HG03139 (cell line): Measurements from ENCODE around the gene ANAPC5.

Source experiments
- ATAC-seq: cut with Tn5 transposase; IDR thresholded peaks from one replicate; pipeline ENCODE4 v1.9.1; 2021; ENCODE audit not compliant: unreplicated experiment

Gene ANAPC5

DNA sequence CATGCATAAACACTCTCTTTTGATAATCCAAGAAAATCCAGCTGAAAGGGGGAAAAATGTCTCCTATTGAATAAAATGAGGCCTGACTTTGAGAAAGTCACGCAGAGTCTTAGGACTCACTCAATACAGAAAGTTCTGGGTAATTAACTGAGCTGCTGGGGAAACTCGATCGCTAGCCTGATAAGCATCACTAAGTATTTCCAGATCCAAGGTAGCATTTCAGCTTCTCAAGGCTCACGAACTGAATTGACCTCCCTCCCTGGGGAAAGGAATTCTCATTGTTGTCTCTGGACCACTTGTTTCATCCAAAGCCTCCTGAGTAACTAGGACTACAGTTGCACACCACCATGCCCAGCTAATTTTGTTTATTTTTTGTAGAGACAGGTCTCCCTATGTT is 13.8 kb upstream of the ANAPC5 start:
- no peak for ATAC-seq

- ATAC-seq, result no peak
Observed at GRCh38 chr12:121365416-121366062, 13.3 kb upstream of the ANAPC5 start.

GRCh38 chr12:121364683-121365121 is 12.5 kb upstream of the ANAPC5 start:
- no peak for ATAC-seq

GRCh38 chr12:121358073-121358472 is 5.9 kb upstream of the ANAPC5 start:
- no peak for ATAC-seq

DNA sequence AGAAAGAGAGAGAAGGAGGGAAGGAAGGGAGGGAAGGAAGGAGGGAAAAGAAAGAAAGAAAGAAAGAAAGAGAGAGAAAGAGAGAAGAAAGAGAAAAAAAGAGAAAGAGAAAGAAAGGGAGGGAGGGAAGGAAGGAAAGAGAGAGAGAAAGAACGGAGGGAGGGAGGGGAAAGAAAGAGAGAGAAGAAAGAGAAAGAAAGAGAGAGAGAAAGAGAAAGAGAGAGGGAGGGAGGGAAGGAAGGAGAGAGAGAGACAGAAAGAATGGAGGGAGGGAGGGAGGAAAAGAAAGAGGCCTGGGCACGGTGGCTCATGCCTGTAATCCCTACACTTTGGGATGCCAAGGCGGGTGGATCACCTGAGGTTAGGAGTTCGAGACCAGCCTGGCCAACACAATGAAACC is 5.1 kb upstream of the ANAPC5 start:
- no peak for ATAC-seq

DNA sequence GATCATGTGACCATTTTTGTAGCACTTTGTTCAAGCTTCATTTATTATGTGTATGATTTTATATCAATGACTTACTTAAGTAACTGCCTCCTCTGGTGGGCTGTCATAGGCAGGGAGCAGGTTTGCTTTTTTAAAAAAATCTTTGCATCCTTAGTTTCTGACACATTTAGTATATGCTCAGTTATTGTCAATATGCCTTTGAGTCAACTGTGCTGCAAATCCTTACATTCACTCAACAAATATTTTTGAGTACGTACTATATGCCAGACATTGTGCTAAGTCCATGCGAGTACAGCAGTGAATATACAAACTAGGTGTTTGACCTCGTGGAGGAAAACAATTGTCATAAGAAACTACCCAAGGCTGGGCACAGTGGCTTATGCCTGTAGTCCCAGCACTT is 4.4 kb upstream of the ANAPC5 start:
- ATAC-seq, result no peak

GRCh38 chr12:121355818-121356217 is 3.6 kb upstream of the ANAPC5 start:
- ATAC-seq, result no peak

DNA sequence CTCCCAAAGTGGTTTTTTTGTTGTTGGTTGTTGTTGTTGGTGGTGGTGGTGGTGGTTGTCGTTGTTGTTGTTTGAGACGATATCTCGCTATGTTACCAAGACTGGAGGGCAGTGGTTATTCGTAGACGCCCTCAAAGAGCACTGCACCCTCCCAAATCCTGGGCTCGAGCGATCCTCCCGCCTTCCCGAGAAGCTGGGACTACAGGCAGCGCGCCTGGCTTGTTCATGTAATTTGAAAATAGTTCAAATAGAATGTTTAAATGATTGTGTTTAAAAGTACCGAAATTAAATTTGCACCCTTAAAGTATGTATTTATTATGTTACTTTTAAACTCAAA is 439 bp upstream of the ANAPC5 start:
- ATAC-seq, result no peak

DNA sequence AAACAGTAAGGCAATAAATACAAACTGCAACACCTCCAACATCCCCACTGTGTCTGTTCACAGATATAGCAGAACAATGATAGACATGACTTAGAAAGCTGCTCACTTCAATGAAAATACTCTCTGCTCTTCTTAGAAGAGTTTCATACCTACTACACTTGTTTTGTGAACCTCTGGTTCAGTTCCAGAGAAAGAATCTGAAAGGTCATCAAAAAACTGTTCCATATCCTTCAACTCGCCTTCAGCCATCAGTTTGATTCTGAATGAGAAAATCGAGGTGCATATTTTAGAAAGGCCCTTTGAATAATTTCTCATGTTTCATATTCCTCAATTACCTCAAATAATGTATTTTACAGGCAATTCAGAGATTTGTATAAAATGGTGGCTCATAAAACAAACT is 5.5 kb downstream of the ANAPC5 start:
- ATAC-seq, result no peak

- ATAC-seq, result no peak
Observed at GRCh38 chr12:121345151-121345815, 6.9 kb downstream of the ANAPC5 start.

- ATAC-seq, result no peak
Observed at GRCh38 chr12:121344506-121344905, 7.7 kb downstream of the ANAPC5 start.

DNA sequence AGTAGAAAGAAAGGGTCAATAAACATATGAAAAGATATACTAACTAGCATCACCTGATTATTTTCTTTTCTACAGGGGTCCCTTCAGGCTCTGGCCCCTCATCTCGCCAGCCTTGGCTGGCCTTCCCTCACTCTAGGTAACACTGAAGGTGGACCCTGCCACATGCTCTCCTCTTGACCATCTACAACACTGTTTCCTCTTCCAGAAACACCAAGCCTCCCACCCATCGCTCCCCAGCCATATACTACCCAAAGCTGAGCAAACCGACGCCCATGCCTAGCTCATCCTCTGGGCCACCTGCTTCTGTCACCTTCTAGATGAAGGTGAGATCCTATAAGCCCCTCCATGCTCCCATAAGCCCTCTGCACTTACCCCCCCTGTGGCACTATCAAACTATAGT is 14.8 kb downstream of the ANAPC5 start:
- no peak for ATAC-seq

DNA sequence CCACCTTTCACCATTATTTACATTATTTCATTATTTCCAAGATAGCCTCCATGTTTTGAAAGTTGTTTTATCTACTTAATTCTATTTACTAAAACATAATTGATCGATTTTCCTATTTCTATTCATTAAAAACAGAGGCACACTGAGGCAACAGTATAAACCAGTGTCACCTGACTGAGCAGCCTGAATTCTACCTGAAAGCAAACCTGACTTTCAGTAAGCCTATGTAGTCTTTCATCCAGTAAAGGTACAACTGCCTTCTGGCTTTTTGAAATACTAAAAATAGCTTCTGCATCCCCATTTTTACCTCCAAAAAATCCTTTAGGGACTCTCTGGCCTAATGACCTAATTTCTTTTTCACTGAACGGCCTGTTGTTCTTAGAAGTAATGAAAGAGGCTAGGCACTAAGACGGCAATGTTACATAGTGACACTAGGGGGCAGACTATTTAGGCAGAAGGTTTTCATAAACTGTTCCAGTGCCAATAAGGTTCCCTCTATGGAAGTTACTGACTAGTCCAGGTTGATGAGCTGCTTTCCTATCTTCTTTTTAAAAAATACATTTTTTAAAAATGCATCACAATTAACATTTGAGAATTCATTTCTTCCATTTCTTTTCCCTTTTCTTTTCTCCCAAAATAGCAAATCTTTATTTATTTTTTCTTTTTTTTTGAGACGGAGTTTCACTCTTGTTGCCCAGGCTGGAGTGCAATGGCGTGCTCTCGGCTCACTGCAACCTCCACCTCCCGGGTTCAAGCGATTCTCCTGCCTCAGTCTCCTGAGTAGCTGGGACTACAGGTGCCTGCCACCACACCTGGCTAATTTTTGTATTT is 17.5 kb downstream of the ANAPC5 start:
- ATAC-seq, result no peak

DNA sequence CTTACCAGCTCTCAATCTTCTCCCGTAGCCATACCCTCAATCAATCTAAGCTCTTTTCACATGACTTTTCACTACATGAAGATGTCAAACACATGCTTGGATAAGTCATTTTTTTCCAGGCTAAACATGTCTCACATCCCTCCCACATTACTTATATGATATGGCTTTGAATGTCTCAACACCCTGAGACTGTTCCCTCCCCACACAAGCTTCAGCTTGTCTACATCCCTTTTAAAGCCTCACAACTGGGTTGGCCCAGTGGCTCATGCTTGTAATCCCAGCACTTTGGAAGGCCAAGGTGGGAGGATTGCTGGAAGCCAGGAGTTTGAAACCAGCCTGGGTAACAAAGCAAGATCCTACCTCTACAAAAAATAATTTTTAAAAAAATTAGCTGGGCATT is 18.5 kb downstream of the ANAPC5 start:
- ATAC-seq, result no peak

DNA sequence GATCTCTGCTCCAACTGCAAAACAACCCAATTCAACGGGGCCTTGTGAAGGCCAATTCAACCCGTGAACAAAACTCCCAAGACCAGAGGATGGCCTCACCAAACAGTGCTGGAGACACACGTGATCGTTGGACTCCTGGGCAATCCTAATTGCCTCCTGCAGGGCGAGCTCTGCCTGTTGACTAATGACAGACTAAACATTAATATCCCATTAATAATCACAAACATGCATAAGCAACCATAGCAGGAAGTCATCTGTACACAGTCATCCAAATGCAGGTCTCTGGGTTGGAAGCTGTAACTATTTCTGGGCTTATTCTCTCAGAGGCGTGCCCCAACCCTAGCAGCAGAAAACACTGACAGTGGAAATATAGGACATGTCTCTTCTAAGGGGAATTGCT is 21.0 kb downstream of the ANAPC5 start:
- no peak for ATAC-seq

DNA sequence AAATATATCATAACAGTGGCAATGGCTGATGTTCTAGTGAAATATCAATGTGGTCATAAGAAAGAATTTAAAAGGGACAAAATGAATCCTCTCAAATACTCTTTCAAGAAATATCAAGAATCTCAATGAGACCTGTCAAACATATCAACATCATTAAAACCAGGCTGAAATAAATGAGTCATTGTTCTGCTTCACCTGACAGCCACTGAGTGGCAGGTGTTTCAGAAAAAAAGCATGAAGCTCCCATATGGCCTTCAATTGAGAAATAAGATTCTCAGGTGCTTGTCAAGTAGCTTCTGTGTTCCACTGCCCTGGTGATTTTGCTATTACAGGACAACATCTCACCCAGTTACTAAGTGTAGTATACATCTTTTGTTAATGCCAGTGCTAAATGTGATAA is 21.5 kb downstream of the ANAPC5 start:
- no peak for ATAC-seq

DNA sequence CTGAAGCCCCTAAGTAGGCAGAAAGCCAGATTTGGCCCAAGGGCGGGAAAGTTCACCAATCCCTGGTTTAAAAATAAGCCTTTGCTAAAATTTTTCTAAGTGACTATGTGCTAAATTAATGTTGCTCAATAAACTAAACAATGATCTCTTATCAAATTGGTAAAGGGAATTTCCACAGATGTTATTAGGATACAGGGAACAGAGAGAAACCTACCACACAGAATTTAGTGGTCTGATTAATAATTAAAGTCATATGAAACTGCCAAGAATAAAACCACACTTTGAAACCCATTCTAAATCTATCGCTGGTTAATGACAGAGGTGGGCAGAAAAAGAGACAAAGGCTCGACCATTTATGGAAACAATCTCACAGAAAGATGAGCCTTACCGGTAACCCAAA is 22.0 kb downstream of the ANAPC5 start:
- no peak for ATAC-seq

DNA sequence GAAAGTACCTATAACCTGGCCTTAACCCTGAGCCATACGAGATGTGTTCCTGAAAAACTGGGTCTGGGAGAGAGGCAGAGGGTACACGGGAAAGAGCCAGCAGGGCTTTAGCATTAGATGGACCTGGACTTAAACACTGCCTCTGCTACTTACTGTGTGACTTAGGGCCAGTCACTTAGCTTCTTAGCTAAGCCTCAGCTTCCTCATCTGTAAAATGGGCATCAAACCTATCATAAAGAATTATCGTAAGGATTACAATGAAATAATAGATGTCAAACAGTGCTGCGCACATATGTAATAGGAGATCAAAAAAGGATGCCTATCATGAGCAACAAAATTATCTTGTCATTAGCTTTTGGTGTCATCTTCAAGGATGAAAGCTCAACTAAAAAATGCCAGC is 23.6 kb downstream of the ANAPC5 start:
- no peak for ATAC-seq

GRCh38 chr12:121326996-121327674 is 25.1 kb downstream of the ANAPC5 start:
- no peak for ATAC-seq

- ATAC-seq, result no peak
Observed at GRCh38 chr12:121325922-121326396, 26.3 kb downstream of the ANAPC5 start.

- ATAC-seq, result no peak
Observed at GRCh38 chr12:121323908-121324307, 28.3 kb downstream of the ANAPC5 start.
